Measurements from ENCODE around the gene SMAD7.

GRCh38 chr18:48938827-48939204, 11.9 kb downstream of the SMAD7 start:
- TF ChIP-seq CTCF (IDR thresholded peaks at IDR 0.05), result no peak
- TF ChIP-seq POLR2A (IDR thresholded peaks at IDR 0.05), result no peak

Measured in lower leg skin (tissue), 3 donors.